GM12878 (cell line): ENCODE results near the gene LRIT3. TPM values are rescaled to one million over a fixed set of nuclear protein-coding genes. Genes with fewer than 3 reads are reported as not detected.

Experiments used
- BACH1 ChIP-seq: fragments of 450-650 bp; IDR thresholded peaks from 2 replicates; pipeline ENCODE4 v1.6.1; 2017; ENCODE audit warnings: mild to moderate bottlenecking, borderline replicate concordance
- CHD2 ChIP-seq: IDR thresholded peaks from 2 replicates; pipeline ENCODE4 v1.6.1; 2011; ENCODE audit warnings: low read depth, low read length, improper control_type of control experiment, borderline replicate concordance
- E2F4 ChIP-seq: IDR thresholded peaks from 2 replicates; pipeline ENCODE4 v1.6.1; 2012; ENCODE audit warnings: low read depth, low read length, improper control_type of control experiment
- PAX8 ChIP-seq: fragments of 450-650 bp; IDR thresholded peaks from 2 replicates; pipeline ENCODE4 v1.6.1; 2017; ENCODE audit warnings: mild to moderate bottlenecking, moderate library complexity
- PML ChIP-seq: IDR thresholded peaks from 2 replicates; pipeline ENCODE4 v1.6.1; 2012; ENCODE audit warnings: low read length, inconsistent platforms
- RCOR1 ChIP-seq: conservative IDR thresholded peaks from 2 replicates; pipeline ENCODE4 v1.6.1; 2012; ENCODE audit warnings: low read depth, low read length, improper control_type of control experiment
- ZNF622 ChIP-seq: fragments of 450-650 bp; IDR thresholded peaks from 2 replicates; pipeline ENCODE4 v1.6.1; 2017; ENCODE audit warnings: mild to moderate bottlenecking, inconsistent platforms
- polyA plus RNA-seq, 11 experiments: library from polyadenylated mRNA; depleted of rRNA in 4 of 11; unstranded in 6 of 11; stranded (reverse) in 5 of 11; fragments of >200 nt; fragmentation: Nextera tagmentation in 4 of 11; fragmentation: Illumina TruSeq in 1 of 11; extraction: Ambion mirVana in 4 of 11; extraction: Trizol in 1 of 11; gene quantifications; 1 replicate in 1 of 11; 2 replicates in 10 of 11; pipeline versions ENCODE4 v1.2.1 to v1.2.3, GENCODE V29; 2011 to 2016; ENCODE audit warnings: inconsistent platforms in 2 of 11, missing spikeins in 2 of 11, low read depth in 1 of 11
- total RNA-seq, 4 experiments: library from RNA; depleted of rRNA in 3 of 4; stranded (reverse); fragments of >200 nt in 3 of 4; fragmentation: Illumina TruSeq in 1 of 4; extraction: Trizol in 1 of 4; gene quantifications; 2 replicates each; pipeline versions ENCODE4 v1.2.1 to v1.2.3, GENCODE V29; 2013 to 2021
- TF ChIP-seq, protein P1 (sequence below): fragments of 450-650 bp; formaldehyde crosslinking; IDR thresholded peaks from 2 replicates; pipeline ENCODE4 v1.4.0; 2022; ENCODE audit warnings: mild to moderate bottlenecking, moderate library complexity
- TF ChIP-seq, protein P2 (sequence below), 3 experiments: IDR thresholded peaks in 2 of 3; conservative IDR thresholded peaks in 1 of 3; 2 replicates each; pipeline ENCODE4 v1.5.1; 2011; ENCODE audit warnings: low read depth in 3 of 3, low read length in 3 of 3, mild to moderate bottlenecking in 3 of 3, control low read depth in 2 of 3, moderate library complexity in 2 of 3, inconsistent platforms in 1 of 3, mixed read lengths in 1 of 3; ENCODE audit not compliant: control insufficient read depth in 2 of 3, insufficient read depth in 1 of 3; ENCODE audit errors: extremely low read depth in 1 of 3

Gene LRIT3
- total and polyA plus RNA-seq, 10 of the 15 experiments (the other 5 are each of a cell fraction or from before 2014, with no cell fraction given) = 0.04 to 0.20 (median 0.10) TPM; not detected in 6

- TF ChIP-seq, protein P1, sequence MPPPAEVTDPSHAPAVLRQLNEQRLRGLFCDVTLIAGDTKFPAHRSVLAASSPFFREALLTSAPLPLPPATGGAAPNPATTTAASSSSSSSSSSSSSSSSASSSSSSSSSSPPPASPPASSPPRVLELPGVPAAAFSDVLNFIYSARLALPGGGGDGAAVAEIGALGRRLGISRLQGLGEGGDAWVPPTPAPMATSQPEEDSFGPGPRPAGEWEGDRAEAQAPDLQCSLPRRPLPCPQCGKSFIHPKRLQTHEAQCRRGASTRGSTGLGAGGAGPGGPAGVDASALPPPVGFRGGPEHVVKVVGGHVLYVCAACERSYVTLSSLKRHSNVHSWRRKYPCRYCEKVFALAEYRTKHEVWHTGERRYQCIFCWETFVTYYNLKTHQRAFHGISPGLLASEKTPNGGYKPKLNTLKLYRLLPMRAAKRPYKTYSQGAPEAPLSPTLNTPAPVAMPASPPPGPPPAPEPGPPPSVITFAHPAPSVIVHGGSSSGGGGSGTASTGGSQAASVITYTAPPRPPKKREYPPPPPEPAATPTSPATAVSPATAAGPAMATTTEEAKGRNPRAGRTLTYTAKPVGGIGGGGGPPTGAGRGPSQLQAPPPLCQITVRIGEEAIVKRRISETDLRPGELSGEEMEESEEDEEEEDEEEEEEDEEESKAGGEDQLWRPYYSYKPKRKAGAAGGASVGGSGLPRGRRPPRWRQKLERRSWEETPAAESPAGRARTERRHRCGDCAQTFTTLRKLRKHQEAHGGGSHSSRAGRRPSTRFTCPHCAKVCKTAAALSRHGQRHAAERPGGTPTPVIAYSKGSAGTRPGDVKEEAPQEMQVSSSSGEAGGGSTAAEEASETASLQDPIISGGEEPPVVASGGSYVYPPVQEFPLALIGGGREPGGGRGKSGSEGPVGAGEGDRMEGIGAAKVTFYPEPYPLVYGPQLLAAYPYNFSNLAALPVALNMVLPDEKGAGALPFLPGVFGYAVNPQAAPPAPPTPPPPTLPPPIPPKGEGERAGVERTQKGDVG = no peak
- TF ChIP-seq PAX8 = no peak
- TF ChIP-seq, protein P2, sequence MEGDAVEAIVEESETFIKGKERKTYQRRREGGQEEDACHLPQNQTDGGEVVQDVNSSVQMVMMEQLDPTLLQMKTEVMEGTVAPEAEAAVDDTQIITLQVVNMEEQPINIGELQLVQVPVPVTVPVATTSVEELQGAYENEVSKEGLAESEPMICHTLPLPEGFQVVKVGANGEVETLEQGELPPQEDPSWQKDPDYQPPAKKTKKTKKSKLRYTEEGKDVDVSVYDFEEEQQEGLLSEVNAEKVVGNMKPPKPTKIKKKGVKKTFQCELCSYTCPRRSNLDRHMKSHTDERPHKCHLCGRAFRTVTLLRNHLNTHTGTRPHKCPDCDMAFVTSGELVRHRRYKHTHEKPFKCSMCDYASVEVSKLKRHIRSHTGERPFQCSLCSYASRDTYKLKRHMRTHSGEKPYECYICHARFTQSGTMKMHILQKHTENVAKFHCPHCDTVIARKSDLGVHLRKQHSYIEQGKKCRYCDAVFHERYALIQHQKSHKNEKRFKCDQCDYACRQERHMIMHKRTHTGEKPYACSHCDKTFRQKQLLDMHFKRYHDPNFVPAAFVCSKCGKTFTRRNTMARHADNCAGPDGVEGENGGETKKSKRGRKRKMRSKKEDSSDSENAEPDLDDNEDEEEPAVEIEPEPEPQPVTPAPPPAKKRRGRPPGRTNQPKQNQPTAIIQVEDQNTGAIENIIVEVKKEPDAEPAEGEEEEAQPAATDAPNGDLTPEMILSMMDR (IDR thresholded peaks at IDR 0.05 in 2 of 3, conservative IDR thresholded peaks at IDR 0.05 in 1 of 3; ENCODE audit: control insufficient read depth in 2 of 3, extremely low read depth in 1 of 3, insufficient read depth in 1 of 3, low read depth in 3 of 3, low read length in 3 of 3) = no peak
- no peak for TF ChIP-seq RCOR1
- TF ChIP-seq PML = no peak
- TF ChIP-seq ZNF622 = no peak
- TF ChIP-seq CHD2 = no peak
- no peak for TF ChIP-seq BACH1
- no peak for TF ChIP-seq E2F4
- TF ChIP-seq, all 136 proteins: peak for 0
These were observed 38.4 kb downstream of the LRIT3 start (continued) for GRCh38 chr4:109886303-109886702.
